Activated naive CD4-positive, alpha-beta T cell treated with anti-CD3 and anti-CD28 coated beads, Interleukin-2, amount 10 ng/mL, durations not matched to agents 7 days and 5 days (primary cell): ENCODE measurements around the gene DNM1.
"Not testable (repeated sequence)": the region's sequence is repeated elsewhere in the genome, so short reads cannot be mapped to it uniquely, and the experiment has no call there.

Experiments used
- CTCF ChIA-PET: fragments of 350-600 bp; sonication (Branson Sonifier 250); formaldehyde crosslinking; loops from one replicate; lab custom pipeline; 2021; ENCODE audit warnings: antibody characterized with exemption; lab: Charles Lee
- DNase-seq: peaks from one replicate; pipeline ENCODE4 v3.0.0-alpha.2; 2020
- H3K27ac Mint-ChIP-seq: one replicate; pipeline ENCODE4 v1.8.0; 2021; ENCODE audit warnings: mild to moderate bottlenecking, moderate library complexity, mixed read lengths
- H3K27me3 Mint-ChIP-seq: one replicate; pipeline ENCODE4 v1.8.0; 2021; ENCODE audit warnings: mild to moderate bottlenecking, mixed read lengths
- H3K36me3 Mint-ChIP-seq: one replicate; pipeline ENCODE4 v1.8.0; 2021; ENCODE audit warnings: mixed read lengths
- H3K4me1 Mint-ChIP-seq: one replicate; pipeline ENCODE4 v1.8.0; 2021; ENCODE audit warnings: mixed read lengths
- H3K4me3 Mint-ChIP-seq: one replicate; pipeline ENCODE4 v1.8.0; 2021; ENCODE audit warnings: mild to moderate bottlenecking, moderate library complexity, mixed read lengths
- H3K9me3 Mint-ChIP-seq: one replicate; pipeline ENCODE4 v1.8.0; 2021; ENCODE audit warnings: mixed read lengths

The DNM1 gene

DNA sequence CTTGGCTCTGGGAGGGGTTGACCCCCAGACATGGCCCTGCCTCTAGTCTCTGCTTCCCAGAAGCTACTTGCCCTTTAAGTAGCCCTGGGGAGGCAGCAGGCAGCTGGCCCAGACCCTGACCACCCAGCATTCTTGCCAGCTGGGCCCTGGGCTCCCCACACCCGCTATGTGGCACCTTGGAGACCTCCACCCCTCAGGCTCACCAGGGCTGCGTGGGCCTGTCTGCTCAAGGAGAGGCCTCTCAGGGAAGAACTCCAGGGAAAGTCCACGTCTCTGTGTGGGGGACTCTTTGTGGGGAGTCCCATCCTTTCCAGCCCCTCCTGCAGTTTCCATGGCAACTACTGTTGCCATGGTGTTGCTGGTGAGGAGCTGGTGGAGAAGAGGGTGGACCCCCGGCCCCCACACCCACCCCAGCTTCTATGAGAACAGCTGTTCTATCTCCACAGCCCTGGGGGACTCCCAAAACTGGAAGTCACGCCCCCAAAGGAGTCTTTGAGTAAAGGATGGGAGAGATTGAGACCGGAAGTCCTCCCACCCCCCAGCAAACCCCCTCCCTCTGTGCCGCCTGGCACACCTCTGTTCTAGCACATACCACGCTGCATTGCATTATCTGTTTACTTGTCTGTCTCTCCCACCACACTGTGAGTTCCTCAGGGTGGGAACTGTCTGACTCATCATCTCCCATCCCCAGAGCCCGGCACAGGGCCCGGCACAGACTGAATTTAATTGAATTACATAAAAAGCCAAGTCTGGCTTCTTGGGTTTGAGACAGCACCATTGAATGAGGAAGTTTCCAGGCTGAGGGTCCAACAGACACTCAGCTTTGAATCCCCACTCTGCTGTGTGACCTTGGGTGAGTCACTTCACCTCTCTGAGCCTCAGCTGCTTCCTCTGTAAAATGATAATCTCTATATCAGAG is 12.6 kb downstream of the DNM1 start:
- CTCF ChIA-PET: interaction anchor here (0.6 kb wide), 1 partner anchor 26 kb away, joined by 3 read pairs; no protein-coding TSS in a partner anchor
- Mint-ChIP-seq H3K36me3 (no peaks in the 10 kb centered on the region), H3K27me3 (peaks cover 78% of the 10 kb centered on the region), H3K9me3 (no peaks in the 10 kb centered on the region), H3K27ac (no peak overlapping the region), H3K4me1 (peaks cover 14% of the 10 kb centered on the region), H3K4me3 (no peak overlapping the region)
- DNase-seq: no peak

DNA sequence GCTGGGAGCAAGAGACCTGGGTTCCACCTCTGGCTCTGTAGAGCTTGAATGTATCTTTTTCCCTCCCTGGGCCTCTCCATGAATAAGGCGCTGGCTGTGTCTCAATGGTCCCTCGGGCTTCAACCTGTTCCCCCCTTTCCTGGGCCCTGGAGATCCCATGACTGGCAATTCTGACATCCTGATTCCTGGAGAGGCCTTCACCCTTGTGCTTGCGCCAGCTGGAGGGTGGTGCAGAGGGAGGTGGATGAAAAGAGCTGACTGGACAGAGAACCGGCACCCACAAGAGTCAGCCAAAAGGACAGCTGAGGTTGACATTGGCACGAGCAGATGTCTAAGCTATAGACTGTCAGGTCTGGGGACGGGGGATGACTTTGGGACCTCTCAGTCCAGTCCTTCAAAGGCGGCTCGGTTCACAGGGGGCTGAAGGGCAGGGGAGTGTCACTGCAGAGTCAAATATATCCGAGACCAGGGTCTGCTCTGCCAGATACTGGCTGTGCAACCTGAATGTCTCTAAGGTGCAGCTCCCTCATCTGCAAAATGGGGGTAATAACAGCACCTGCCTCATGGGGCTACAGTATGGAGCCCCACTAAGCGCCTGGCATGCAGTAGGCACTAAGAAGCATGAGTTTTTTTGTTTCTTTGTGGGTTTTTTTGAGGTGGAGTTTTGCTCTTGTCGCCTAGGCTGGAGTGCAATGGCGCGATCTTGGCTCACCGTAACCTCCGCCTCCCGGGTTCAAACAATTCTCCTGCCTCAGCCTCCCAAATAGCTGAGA is 13.8 kb downstream of the DNM1 start:
- peaks cover 14% of the 10 kb centered on the region for H3K4me1 Mint-ChIP-seq
- H3K27ac Mint-ChIP-seq: no peak overlapping the region
- no peaks in the 10 kb centered on the region for H3K36me3 Mint-ChIP-seq
- DNase-seq: no peak
- CTCF ChIA-PET: interaction anchor here (1.2 kb wide), 1 partner anchor 222 kb away, joined by 3 read pairs; no protein-coding TSS in a partner anchor
- H3K4me3 Mint-ChIP-seq: no peak overlapping the region
- peaks cover 70% of the 10 kb centered on the region for H3K27me3 Mint-ChIP-seq
- H3K9me3 Mint-ChIP-seq: no peaks in the 10 kb centered on the region

DNA sequence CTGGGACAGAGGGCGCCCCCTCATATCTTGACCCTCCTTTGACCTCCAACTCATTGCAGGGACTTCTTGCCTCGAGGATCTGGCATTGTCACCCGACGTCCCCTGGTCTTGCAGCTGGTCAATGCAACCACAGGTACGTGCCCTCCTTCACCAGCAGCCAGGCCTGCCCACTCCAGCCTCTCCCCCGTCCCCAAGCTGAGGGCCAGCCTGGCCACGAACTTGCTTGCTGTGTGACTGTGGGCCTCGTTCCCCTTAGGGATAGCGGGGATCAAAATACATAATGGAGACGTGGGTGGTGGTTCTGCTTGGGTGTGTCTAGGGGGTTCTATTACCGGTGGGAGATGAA is 15.0 kb downstream of the DNM1 start:
- H3K4me3 Mint-ChIP-seq: peak overlapping the region; percentile 67

DNA sequence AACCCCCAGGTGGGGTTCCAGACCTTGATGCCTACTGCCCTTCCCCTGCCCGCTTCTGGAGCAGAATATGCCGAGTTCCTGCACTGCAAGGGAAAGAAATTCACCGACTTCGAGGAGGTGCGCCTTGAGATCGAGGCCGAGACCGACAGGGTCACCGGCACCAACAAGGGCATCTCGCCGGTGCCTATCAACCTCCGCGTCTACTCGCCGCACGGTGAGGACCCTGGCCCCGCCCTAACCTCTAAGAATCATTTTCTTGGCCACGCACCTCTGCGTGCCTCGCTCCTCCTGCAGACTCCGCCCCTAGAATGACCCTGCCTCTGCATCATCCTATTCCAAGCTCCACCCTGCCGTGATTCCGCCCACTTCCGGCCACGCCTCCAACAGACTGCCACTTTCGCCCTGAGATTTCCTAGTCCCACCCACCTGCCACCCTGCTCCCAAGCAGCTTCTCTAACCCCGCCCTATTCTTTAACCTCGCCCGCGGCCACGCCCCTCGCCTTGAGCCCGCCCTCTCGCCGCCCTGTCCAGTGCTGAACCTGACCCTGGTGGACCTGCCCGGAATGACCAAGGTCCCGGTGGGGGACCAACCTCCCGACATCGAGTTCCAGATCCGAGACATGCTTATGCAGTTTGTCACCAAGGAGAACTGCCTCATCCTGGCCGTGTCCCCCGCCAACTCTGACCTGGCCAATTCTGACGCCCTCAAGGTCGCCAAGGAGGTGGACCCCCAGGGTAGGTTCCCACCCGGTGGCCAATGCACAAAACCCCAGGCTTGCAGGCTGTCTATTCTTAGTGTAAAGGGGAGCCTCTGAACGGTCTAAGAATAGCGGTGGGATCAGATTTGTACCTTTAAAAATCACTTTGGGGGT is 15.6 kb downstream of the DNM1 start:
- peaks cover 64% of the 10 kb centered on the region for H3K27me3 Mint-ChIP-seq
- CTCF ChIA-PET: interaction anchor here (0.5 to 1.5 kb wide), 3 partner anchors 15 to 93 kb away, joined by 3 to 5 read pairs (median 3); partner anchors contain the start of gene DNM1

More for the DNA sequence above, 15.0 kb downstream of the DNM1 start:
- DNase-seq: no peak
- peaks cover 14% of the 10 kb centered on the region for H3K4me1 Mint-ChIP-seq
- peak overlapping the region; percentile 38 for H3K27ac Mint-ChIP-seq
- H3K9me3 Mint-ChIP-seq: no peaks in the 10 kb centered on the region
- CTCF ChIA-PET: interaction anchor here (0.5 to 1.5 kb wide), 3 partner anchors 14 to 92 kb away, joined by 3 to 5 read pairs (median 3); partner anchors contain the start of gene DNM1
- H3K36me3 Mint-ChIP-seq: no peaks in the 10 kb centered on the region
- peaks cover 70% of the 10 kb centered on the region for H3K27me3 Mint-ChIP-seq

DNA sequence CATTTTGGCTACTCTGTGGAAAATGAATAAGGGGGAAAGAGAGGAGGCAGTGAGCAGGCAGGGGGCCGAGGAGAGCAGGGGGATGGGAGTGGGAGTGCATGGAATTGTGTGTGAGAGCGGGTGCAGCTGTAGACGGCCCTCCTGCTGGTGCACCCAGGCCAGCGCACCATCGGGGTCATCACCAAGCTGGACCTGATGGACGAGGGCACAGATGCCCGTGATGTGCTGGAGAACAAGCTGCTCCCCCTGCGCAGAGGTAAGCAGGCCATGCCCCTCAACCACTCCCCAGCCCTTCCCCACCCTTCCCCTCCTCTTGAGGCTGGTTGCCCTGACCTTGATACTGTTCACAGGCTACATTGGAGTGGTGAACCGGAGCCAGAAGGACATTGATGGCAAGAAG is 16.7 kb downstream of the DNM1 start:
- Mint-ChIP-seq H3K4me1 (peaks cover 14% of the 10 kb centered on the region), H3K27ac (no peak overlapping the region), H3K27me3 (peaks cover 55% of the 10 kb centered on the region), H3K36me3 (no peaks in the 10 kb centered on the region), H3K4me3 (no peak overlapping the region), H3K9me3 (no peaks in the 10 kb centered on the region)
- CTCF ChIA-PET: interaction anchor here (1.5 kb wide), 1 partner anchor 94 kb away, joined by 3 read pairs; no protein-coding TSS in a partner anchor
- DNase-seq: no peak

More for the DNA sequence above, 15.6 kb downstream of the DNM1 start:
- Mint-ChIP-seq H3K36me3 (no peaks in the 10 kb centered on the region), H3K4me3 (peak overlapping the region; percentile 67), H3K9me3 (no peaks in the 10 kb centered on the region), H3K27ac (peak overlapping the region; percentile 38), H3K4me1 (peaks cover 14% of the 10 kb centered on the region)
- DNase-seq: peak; percentile 98

DNA sequence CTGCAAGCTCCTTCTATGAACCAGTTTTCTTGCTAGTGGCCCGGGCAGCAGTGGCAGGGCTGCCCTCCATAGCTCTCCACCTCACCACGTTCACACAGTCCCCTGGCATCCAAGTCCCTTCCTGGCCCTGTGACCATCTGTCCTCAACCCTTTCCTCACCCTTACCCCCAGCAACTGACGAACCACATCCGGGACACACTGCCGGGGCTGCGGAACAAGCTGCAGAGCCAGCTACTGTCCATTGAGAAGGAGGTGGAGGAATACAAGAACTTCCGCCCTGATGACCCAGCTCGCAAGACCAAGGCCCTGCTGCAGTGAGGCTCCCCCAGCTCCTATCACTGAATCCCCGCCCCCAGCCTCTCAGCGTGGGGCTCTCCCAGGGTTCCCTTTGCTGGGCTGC is 18.8 kb downstream of the DNM1 start:
- Mint-ChIP-seq H3K36me3 (no peaks in the 10 kb centered on the region), H3K9me3 (no peaks in the 10 kb centered on the region), H3K27ac (no peak overlapping the region), H3K27me3 (peaks cover 58% of the 10 kb centered on the region), H3K4me1 (peaks cover 14% of the 10 kb centered on the region), H3K4me3 (no peak overlapping the region)
- CTCF ChIA-PET: interaction anchor here (0.7 to 1.0 kb wide), 2 partner anchors 97 to 105 kb away, joined by 3 read pairs; no protein-coding TSS in a partner anchor
- DNase-seq: no peak

DNA sequence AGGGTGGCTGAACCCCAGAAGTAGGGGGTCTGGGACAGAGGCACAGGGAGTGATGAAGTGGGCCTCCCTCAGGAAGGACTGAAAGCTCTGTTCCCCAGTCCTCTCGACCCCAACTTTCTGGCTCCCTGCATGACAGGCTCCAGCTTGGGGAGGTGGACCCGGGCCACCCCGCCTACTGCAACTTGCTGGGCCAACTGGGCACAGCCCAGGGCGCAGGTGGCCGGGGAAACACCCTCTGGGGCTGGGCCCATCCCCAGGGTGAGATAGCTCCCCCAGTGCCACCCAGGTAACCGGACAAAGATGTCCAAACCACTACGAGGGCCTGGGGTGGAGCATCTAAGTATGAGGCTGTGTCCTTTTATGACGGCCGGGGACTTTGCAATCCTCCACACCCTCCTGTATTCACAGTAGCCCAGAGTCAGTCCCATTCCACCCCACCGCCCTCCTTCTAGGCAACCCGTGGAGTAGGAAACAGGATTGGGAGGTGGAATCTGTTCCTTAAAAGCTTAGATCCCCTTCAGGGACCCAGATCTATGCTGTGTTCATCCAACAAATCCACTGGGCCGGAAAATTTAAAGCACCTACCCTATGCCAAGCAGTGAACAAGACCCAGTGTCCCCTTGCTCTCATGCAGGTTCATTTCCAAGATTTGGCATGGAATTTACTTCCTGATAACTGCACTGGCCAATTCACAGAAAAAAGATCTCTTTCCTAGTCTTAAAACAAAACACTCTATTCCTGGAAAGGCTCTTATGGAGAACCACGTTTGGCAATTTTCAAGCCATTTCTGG is 19.9 kb downstream of the DNM1 start:
- Mint-ChIP-seq H3K36me3 (no peaks in the 10 kb centered on the region), H3K27me3 (peaks cover 56% of the 10 kb centered on the region), H3K27ac (no peak overlapping the region), H3K9me3 (no peaks in the 10 kb centered on the region), H3K4me1 (peaks cover 11% of the 10 kb centered on the region), H3K4me3 (no peak overlapping the region)
- no peak for DNase-seq
- CTCF ChIA-PET: no interaction called here

DNA sequence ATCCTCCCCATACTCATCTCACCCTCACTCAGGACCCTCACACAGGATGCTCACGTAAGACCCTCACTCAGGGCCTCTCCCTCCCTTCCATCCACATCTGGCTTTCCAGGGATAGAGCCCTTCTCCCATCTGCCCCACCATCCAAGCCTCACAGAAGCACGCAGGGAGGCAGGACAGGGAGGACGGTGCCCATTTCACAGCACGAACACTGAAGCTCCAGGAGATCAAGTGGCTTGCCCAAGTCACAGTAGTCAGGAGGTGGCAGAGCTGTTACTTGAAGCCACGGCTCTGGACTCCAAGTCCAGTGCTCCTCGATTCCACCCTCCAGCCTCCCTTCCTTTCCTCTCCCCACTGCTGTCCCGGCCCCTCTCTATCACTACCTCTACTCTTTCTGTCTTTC is 21.7 kb downstream of the DNM1 start:
- CTCF ChIA-PET: no interaction called here

DNA sequence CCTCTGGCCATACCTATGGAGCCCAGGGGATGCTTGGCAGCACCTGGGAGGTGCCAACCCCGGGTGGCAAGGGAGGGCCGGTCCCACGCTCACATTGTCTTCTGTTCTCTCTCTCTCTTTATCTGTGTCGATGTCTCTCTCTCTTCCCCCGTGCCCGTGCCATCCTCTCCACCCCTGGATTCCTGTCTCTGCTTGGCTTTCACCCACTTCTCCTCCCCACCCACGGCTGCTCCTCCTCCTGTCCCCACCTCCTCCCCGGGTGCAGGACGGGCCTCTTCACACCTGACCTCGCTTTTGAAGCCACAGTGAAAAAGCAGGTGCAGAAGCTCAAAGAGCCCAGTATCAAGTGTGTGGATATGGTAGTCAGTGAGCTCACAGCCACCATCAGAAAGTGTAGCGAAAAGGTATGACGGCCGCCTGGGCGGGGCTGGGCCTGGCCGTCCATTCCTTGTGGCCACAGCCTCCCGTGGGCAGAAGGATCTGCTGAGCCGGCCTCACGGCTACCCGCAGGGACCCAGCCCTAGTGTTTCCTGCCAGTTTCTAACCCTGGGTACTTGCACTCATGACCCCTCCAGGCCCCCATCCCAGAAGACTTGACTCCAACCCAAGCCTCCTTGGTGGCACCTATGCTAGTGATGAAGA is 22.7 kb downstream of the DNM1 start:
- Mint-ChIP-seq H3K4me1 (no peaks in the 10 kb centered on the region), H3K27me3 (peaks cover 32% of the 10 kb centered on the region), H3K9me3 (no peaks in the 10 kb centered on the region), H3K36me3 (no peaks in the 10 kb centered on the region), H3K4me3 (no peak overlapping the region), H3K27ac (no peak overlapping the region)
- CTCF ChIA-PET: no interaction called here
- DNase-seq: no peak

More for the DNA sequence above, 21.7 kb downstream of the DNM1 start:
- no peak overlapping the region for H3K4me3 Mint-ChIP-seq
- peaks cover 42% of the 10 kb centered on the region for H3K27me3 Mint-ChIP-seq
- no peaks in the 10 kb centered on the region for H3K4me1 Mint-ChIP-seq
- H3K27ac Mint-ChIP-seq: no peak overlapping the region
- H3K9me3 Mint-ChIP-seq: no peaks in the 10 kb centered on the region
- no peak for DNase-seq
- no peaks in the 10 kb centered on the region for H3K36me3 Mint-ChIP-seq

DNA sequence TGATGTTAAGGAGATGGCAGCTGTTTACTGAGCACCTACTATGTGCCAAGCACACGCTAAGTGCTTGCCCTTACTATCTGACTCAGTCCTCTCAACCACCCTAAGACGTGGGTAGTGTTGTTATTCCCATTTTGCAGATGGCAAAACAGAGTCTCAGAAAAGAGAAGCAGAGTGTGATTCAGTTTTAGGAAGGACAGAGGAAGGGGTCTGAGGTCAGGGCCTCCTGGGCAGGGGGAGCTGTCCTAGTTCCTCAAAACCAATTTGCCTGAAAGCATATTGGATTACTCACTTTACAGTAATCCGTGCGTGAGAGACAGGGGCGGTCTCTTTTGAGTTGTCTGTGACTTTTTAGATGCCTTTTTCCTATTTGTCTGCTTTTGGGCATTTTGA is 23.2 kb downstream of the DNM1 start:
- Mint-ChIP-seq H3K4me1 (no peaks in the 10 kb centered on the region), H3K36me3 (no peaks in the 10 kb centered on the region), H3K9me3 (no peaks in the 10 kb centered on the region), H3K27me3 (peaks cover 30% of the 10 kb centered on the region), H3K27ac (no peak overlapping the region), H3K4me3 (no peak overlapping the region)
- DNase-seq: no peak
- CTCF ChIA-PET: no interaction called here

DNA sequence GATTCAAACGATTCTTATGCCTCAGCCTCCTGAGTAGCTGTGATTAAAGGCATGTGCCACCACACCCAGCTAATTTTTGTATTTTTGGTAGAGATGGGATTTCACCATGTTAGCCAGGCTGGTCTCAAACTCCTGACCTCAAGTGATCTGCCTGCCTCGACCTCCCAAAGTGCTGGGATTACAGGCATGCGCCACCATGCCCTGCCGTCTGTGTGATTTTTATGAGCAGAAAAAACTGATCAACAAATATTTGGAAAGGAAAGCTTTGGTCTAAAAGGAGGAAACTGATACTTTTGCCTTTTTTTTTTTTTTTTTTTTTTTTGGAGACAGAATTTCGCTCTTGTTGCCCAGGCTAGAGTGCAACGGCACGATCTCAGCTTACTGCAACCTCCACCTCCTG is 27.7 kb downstream of the DNM1 start:
- H3K9me3 Mint-ChIP-seq, H3K4me1 Mint-ChIP-seq, DNase-seq, H3K27ac Mint-ChIP-seq, H3K4me3 Mint-ChIP-seq, H3K36me3 Mint-ChIP-seq, CTCF ChIA-PET: not testable (repeated sequence)
- peaks cover 18% of the 10 kb centered on the region for H3K27me3 Mint-ChIP-seq

DNA sequence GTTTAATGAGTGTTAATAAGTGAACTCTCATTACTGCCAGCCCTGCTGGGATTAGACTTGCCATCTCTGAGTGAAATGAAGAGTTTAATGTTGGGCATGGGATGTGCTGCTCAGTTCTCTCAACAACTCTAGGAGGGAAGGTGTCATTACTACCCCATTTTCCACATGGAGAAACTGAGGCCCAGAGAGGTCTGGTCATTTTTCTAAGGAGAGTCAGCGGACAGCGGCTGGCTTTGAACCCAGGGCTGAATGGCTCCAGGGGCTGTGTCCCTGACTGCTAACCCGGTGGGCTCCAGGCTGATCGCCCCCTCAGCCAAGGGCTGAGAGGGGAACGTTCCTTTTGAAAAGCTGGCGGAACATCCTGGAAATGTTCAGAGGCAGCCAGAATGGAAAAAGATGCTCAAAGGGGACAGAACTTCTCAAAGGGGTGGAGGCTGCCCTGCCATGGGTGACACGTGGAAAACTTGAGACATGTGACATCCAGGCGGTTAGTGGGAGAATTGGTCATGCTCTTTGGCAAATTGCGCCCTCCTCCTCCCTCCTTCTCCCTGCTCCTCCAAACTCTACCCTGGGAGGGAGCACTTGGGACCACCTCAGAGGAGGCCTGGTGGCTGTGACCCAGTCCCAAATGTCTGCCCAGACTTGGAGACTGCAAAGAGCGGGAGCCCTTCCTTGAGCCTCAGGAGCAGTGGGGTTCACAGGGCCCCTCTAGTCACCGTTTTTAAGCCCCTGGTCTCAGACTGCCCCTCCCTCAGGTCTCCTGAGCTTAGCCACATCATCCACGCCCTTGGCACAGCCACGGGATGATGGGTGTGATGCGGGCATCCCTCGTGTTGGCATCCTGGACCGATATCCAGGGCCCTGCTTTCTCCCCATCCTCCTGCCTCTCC is 28.7 kb downstream of the DNM1 start:
- CTCF ChIA-PET: no interaction called here

More for the DNA sequence above, 28.7 kb downstream of the DNM1 start:
- Mint-ChIP-seq H3K36me3 (no peaks in the 10 kb centered on the region), H3K27me3 (peaks cover 13% of the 10 kb centered on the region), H3K4me1 (no peaks in the 10 kb centered on the region), H3K4me3 (no peak overlapping the region), H3K9me3 (no peaks in the 10 kb centered on the region), H3K27ac (no peak overlapping the region)
- DNase-seq: no peak
